ENCODE data around the gene LNX1.

Gene LNX1

GRCh38 chr4:53450773-53451172, 140.5 kb downstream of the LNX1 start:
- H3K79me2 ChIP-seq (ENCODE audit: insufficient read depth, low read length), result no peaks in the 10 kb centered on the region; the same call in 1 of the 2 replicates
- H3K9ac ChIP-seq (ENCODE audit: low read depth, low read length, poor library complexity, severe bottlenecking), result no peak overlapping the region
- H3K36me3 ChIP-seq (ENCODE audit: insufficient read depth, low read length), result peaks cover 58% of the 10 kb centered on the region
- no peaks in the 10 kb centered on the region for H3K9me2 ChIP-seq (replicated peaks; ENCODE audit: low read depth, low read length)
- TF ChIP-seq CTCF (conservative IDR thresholded peaks at IDR 0.05; ENCODE audit: low read length), result no peak
- TF ChIP-seq EZH2phosphoT487 (IDR thresholded peaks at IDR 0.05; ENCODE audit: borderline replicate concordance), result no peak
- no peak overlapping the region for H3K4me3 ChIP-seq (ENCODE audit: low read length, poor library complexity, severe bottlenecking)
- no peaks in the 10 kb centered on the region for H3K4me1 ChIP-seq (ENCODE audit: insufficient read depth, low read length, poor library complexity, severe bottlenecking)
- H2AFZ ChIP-seq (ENCODE audit: low read length), result no peak overlapping the region
- H3K9me3 ChIP-seq (ENCODE audit: insufficient read depth, low read depth, low read length), result no peaks in the 10 kb centered on the region
- H3F3A ChIP-seq (ENCODE audit: low read depth), result no peaks in the 10 kb centered on the region
- peaks cover 5% of the 10 kb centered on the region for H4K20me1 ChIP-seq (ENCODE audit: insufficient read depth, low read length, poor library complexity, severe bottlenecking)
- H3K4me2 ChIP-seq (ENCODE audit: low read depth, low read length, poor library complexity, severe bottlenecking), result no peak overlapping the region
- no peaks in the 10 kb centered on the region for H3K27me3 ChIP-seq (ENCODE audit: insufficient read depth, low read length, poor library complexity, severe bottlenecking)

DNA sequence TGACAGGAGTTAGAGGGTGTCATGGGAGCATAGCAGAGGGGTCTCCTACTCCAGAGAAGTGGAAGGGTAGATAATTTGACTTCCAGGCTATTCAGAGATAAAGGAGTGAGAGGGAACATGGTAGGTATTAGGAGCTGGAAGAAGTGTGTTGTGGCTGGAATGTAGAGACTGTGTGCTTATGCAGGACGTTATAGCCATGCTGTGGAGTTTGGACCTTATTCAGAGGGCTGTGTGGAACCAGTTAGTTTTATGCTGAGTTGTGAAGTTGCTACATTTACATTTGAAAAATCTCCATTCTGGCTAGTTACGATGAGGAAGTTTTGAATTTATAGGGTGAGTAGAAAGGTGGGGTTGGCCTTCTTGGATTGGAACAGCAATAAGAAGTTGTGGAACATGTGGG, 146.3 kb downstream of the LNX1 start:
- Histone ChIP-seq H3K36me3 (ENCODE audit: insufficient read depth, low read length) (peaks cover 78% of the 10 kb centered on the region), H3K9ac (ENCODE audit: low read depth, low read length, poor library complexity, severe bottlenecking) (no peak overlapping the region), H3K27me3 (ENCODE audit: insufficient read depth, low read length, poor library complexity, severe bottlenecking) (no peaks in the 10 kb centered on the region), H3K79me2 (ENCODE audit: insufficient read depth, low read length) (peaks cover 17% of the 10 kb centered on the region), H3F3A (ENCODE audit: low read depth) (no peaks in the 10 kb centered on the region), H3K9me3 (ENCODE audit: insufficient read depth, low read depth, low read length) (no peaks in the 10 kb centered on the region), H3K4me3 (ENCODE audit: low read length, poor library complexity, severe bottlenecking) (no peak overlapping the region), H3K9me2 (replicated peaks; ENCODE audit: low read depth, low read length) (no peaks in the 10 kb centered on the region), H2AFZ (ENCODE audit: low read length) (no peak overlapping the region), H3K4me1 (ENCODE audit: insufficient read depth, low read length, poor library complexity, severe bottlenecking) (no peaks in the 10 kb centered on the region), H4K20me1 (ENCODE audit: insufficient read depth, low read length, poor library complexity, severe bottlenecking) (peaks cover 20% of the 10 kb centered on the region), H3K4me2 (ENCODE audit: low read depth, low read length, poor library complexity, severe bottlenecking) (no peak overlapping the region)
- TF ChIP-seq CTCF (conservative IDR thresholded peaks at IDR 0.05; ENCODE audit: low read length), result no peak
- no peak for TF ChIP-seq EZH2phosphoT487 (IDR thresholded peaks at IDR 0.05; ENCODE audit: borderline replicate concordance)

GRCh38 chr4:53441564-53441963, 149.7 kb downstream of the LNX1 start:
- TF ChIP-seq CTCF (conservative IDR thresholded peaks at IDR 0.05; ENCODE audit: low read length) (no peak), EZH2phosphoT487 (IDR thresholded peaks at IDR 0.05; ENCODE audit: borderline replicate concordance) (no peak)
- Histone ChIP-seq H3K36me3 (ENCODE audit: insufficient read depth, low read length) (peaks cover 78% of the 10 kb centered on the region), H3F3A (ENCODE audit: low read depth) (no peaks in the 10 kb centered on the region), H3K9ac (ENCODE audit: low read depth, low read length, poor library complexity, severe bottlenecking) (no peak overlapping the region), H4K20me1 (ENCODE audit: insufficient read depth, low read length, poor library complexity, severe bottlenecking) (peaks cover 18% of the 10 kb centered on the region), H3K27me3 (ENCODE audit: insufficient read depth, low read length, poor library complexity, severe bottlenecking) (no peaks in the 10 kb centered on the region), H3K9me3 (ENCODE audit: insufficient read depth, low read depth, low read length) (no peaks in the 10 kb centered on the region), H3K9me2 (replicated peaks; ENCODE audit: low read depth, low read length) (no peaks in the 10 kb centered on the region), H3K79me2 (ENCODE audit: insufficient read depth, low read length) (peaks cover 24% of the 10 kb centered on the region), H3K4me2 (ENCODE audit: low read depth, low read length, poor library complexity, severe bottlenecking) (no peak overlapping the region), H2AFZ (ENCODE audit: low read length) (no peak overlapping the region), H3K4me1 (ENCODE audit: insufficient read depth, low read length, poor library complexity, severe bottlenecking) (no peaks in the 10 kb centered on the region), H3K4me3 (ENCODE audit: low read length, poor library complexity, severe bottlenecking) (no peak overlapping the region)

All from Loucy (cell line).